SK-N-SH (cell line): ENCODE results near the gene GNAL. TPM values are rescaled to one million over a fixed set of nuclear protein-coding genes. Genes with fewer than 3 reads are reported as not detected.

Experiments used
- CTCF ChIA-PET: fragments of 300-600, 350-600 bp; formaldehyde crosslinking; extraction: SDS; loops from one replicate; lab custom pipeline; 2021; lab: Yijun Ruan, JAX
- POLR2A ChIA-PET: fragments of 350-600 bp; sonication (Branson Sonifier 250); formaldehyde crosslinking; extraction: SDS; loops from one replicate; lab custom pipeline; 2020; ENCODE audit warnings: antibody characterized with exemption, inconsistent platforms; lab: Yijun Ruan, JAX
- DNase-seq: peaks from one replicate; pipeline ENCODE4 v3.0.0; 2012
- H2AFZ ChIP-seq: fragments of 200-600 bp; sonication (generic); 2 replicates; pipeline ENCODE4 v1.8.1; 2016; ENCODE audit warnings: antibody characterized with exemption, mild to moderate bottlenecking, low read depth
- H3F3A ChIP-seq: fragments of 200-600 bp; sonication (generic); replicated peaks from 2 replicates; pipeline ENCODE3; 2016; ENCODE audit warnings: antibody characterized with exemption, mild to moderate bottlenecking; ENCODE audit not compliant: insufficient read depth
- H3K27ac ChIP-seq, 2 experiments: fragments of 200-500 bp in 1 of 2; fragments of 200-600 bp in 1 of 2; sonication (Bioruptor generic) in 1 of 2; sonication (generic), shearing (Covaris generic) in 1 of 2; 2 replicates each; pipeline versions ENCODE4 v1.5.1 to v1.6.1; 2014 to 2016; ENCODE audit warnings: low read depth in 2 of 2, inconsistent platforms in 1 of 2, low read length in 1 of 2, mild to moderate bottlenecking in 1 of 2, mixed read lengths in 1 of 2
- H3K27me3 ChIP-seq: fragments of 200-600 bp; sonication (generic), shearing (Covaris generic); 2 replicates; pipeline ENCODE4 v1.6.1; 2016; ENCODE audit warnings: mixed run types; ENCODE audit not compliant: insufficient read depth
- H3K36me3 ChIP-seq, 2 experiments: fragments of 200-500 bp in 1 of 2; fragments of 200-600 bp in 1 of 2; sonication (Bioruptor generic) in 1 of 2; sonication (generic) in 1 of 2; replicated peaks in 1 of 2; 2 replicates each; pipeline versions ENCODE3 to v1.5.1; 2014 to 2016; ENCODE audit warnings: low read length in 1 of 2, mild to moderate bottlenecking in 1 of 2; ENCODE audit not compliant: insufficient read depth in 2 of 2, control insufficient read depth in 1 of 2
- H3K4me1 ChIP-seq, 2 experiments: fragments of 200-500 bp in 1 of 2; fragments of 200-600 bp in 1 of 2; sonication (Bioruptor generic) in 1 of 2; sonication (generic), shearing (Covaris generic) in 1 of 2; 2 replicates each; pipeline versions ENCODE4 v1.5.1 to v1.6.1; 2014 to 2016; ENCODE audit warnings: low read depth in 1 of 2, low read length in 1 of 2, mixed run types in 1 of 2; ENCODE audit not compliant: insufficient read depth in 2 of 2, control insufficient read depth in 1 of 2
- H3K4me2 ChIP-seq: fragments of 200-600 bp; sonication (generic), shearing (Covaris generic); 2 replicates; pipeline ENCODE4 v1.6.1; 2017; ENCODE audit warnings: mixed run types
- H3K4me3 ChIP-seq, 2 experiments: fragments of 200-500 bp in 1 of 2; fragments of 200-600 bp in 1 of 2; sonication (Bioruptor generic) in 1 of 2; sonication (generic), shearing (Covaris generic) in 1 of 2; 2 replicates each; pipeline versions ENCODE4 v1.5.1 to v1.8.1; 2014 to 2016; ENCODE audit warnings: low read depth in 2 of 2, inconsistent platforms in 1 of 2, low read length in 1 of 2, mild to moderate bottlenecking in 1 of 2, mixed read lengths in 1 of 2, moderate library complexity in 1 of 2
- H3K79me2 ChIP-seq: fragments of 200-600 bp; sonication (generic); 2 replicates; pipeline ENCODE4 v1.8.1; 2017; ENCODE audit warnings: mild to moderate bottlenecking; ENCODE audit not compliant: insufficient read depth
- H3K9ac ChIP-seq: fragments of 200-600 bp; sonication (generic); 2 replicates; pipeline ENCODE4 v1.6.1; 2017; ENCODE audit warnings: mixed run types
- H3K9me2 ChIP-seq: fragments of 200-600 bp; sonication (generic); 2 replicates; pipeline ENCODE4 v1.6.1; 2017; ENCODE audit warnings: mixed run types
- H3K9me3 ChIP-seq: fragments of 200-600 bp; sonication (generic); 2 replicates; pipeline ENCODE4 v1.6.1; 2017; ENCODE audit warnings: mixed run types, mild to moderate bottlenecking, moderate library complexity
- H4K20me1 ChIP-seq: fragments of 200-600 bp; sonication (generic); 2 replicates; pipeline ENCODE4 v1.6.1; 2017; ENCODE audit warnings: mild to moderate bottlenecking, mixed run types; ENCODE audit not compliant: insufficient read depth
- EZH2phosphoT487 ChIP-seq: fragments of 200-600 bp; sonication (generic); IDR thresholded peaks from 2 replicates; pipeline ENCODE4 v1.6.1; 2017; ENCODE audit warnings: low read depth, mixed run types, mild to moderate bottlenecking, antibody characterized with exemption, moderate library complexity, borderline replicate concordance
- FOSL2 ChIP-seq: IDR thresholded peaks from 2 replicates; pipeline ENCODE4 v1.4.0; 2012; ENCODE audit warnings: low read depth, mild to moderate bottlenecking, moderate library complexity, borderline replicate concordance
- FOXJ3 ChIP-seq: sonication (generic); formaldehyde crosslinking; IDR thresholded peaks from 2 replicates; pipeline ENCODE4 v1.5.1; 2020; ENCODE audit warnings: mild to moderate bottlenecking, missing genetic modification reagents
- FOXM1 ChIP-seq: IDR thresholded peaks from 2 replicates; pipeline ENCODE4 v1.4.0; 2012; ENCODE audit warnings: low read depth, mild to moderate bottlenecking
- GABPA ChIP-seq: IDR thresholded peaks from 2 replicates; pipeline ENCODE4 v1.4.0; 2012; ENCODE audit warnings: low read depth, mild to moderate bottlenecking
- MEF2A ChIP-seq: IDR thresholded peaks from 2 replicates; pipeline ENCODE4 v1.4.0; 2012; ENCODE audit warnings: low read depth, borderline replicate concordance
- MXI1 ChIP-seq: IDR thresholded peaks from 2 replicates; pipeline ENCODE4 v1.6.1; 2012; ENCODE audit warnings: mild to moderate bottlenecking, low read depth, low read length, improper control_type of control experiment
- NRF1 ChIP-seq: IDR thresholded peaks from 2 replicates; pipeline ENCODE4 v1.6.1; 2012; ENCODE audit warnings: low read depth, mild to moderate bottlenecking, low read length
- PBX3 ChIP-seq: IDR thresholded peaks from 2 replicates; pipeline ENCODE4; 2012
- RAD21 ChIP-seq: IDR thresholded peaks from 2 replicates; pipeline ENCODE4 v1.6.1; 2012; ENCODE audit warnings: mild to moderate bottlenecking, low read length
- RCOR1 ChIP-seq: fragments of 150-350 bp; IDR thresholded peaks from 2 replicates; pipeline ENCODE4 v1.6.1; 2017; ENCODE audit warnings: antibody characterized with exemption, low read length
- RXRA ChIP-seq: IDR thresholded peaks from 2 replicates; pipeline ENCODE4 v1.4.0; 2012; ENCODE audit warnings: low read depth, mild to moderate bottlenecking, borderline replicate concordance
- SMC3 ChIP-seq: IDR thresholded peaks from 2 replicates; pipeline ENCODE4 v1.6.1; 2012; ENCODE audit warnings: low read depth, low read length, improper control_type of control experiment
- TCF12 ChIP-seq: IDR thresholded peaks from 2 replicates; pipeline ENCODE4 v1.4.0; 2012
- USF2 ChIP-seq: fragments of 150-350 bp; IDR thresholded peaks from 2 replicates; pipeline ENCODE4 v1.6.1; 2017; ENCODE audit warnings: antibody characterized with exemption, low read length, low read depth, borderline replicate concordance
- YY1 ChIP-seq: IDR thresholded peaks from 2 replicates; pipeline ENCODE4 v1.4.0; 2012; ENCODE audit warnings: low read depth, mild to moderate bottlenecking
- WGBS: methylation state at CpG from one replicate; pipeline ENCODE4 v1.1.6; 2017; ENCODE audit warnings: low lambda C conversion rate; 5-methylcytosine and 5-hydroxymethylcytosine counted together
- polyA plus RNA-seq, 3 experiments: library from polyadenylated mRNA; depleted of rRNA; stranded (reverse); fragments of >200 nt; gene quantifications; 2 replicates each; pipeline ENCODE4 v1.2.3, GENCODE V29; 2012
- TF ChIP-seq, protein P1 (sequence below): IDR thresholded peaks from 2 replicates; pipeline ENCODE4 v1.4.0; 2012; ENCODE audit warnings: low read depth, borderline replicate concordance
- TF ChIP-seq, protein P2 (sequence below): IDR thresholded peaks from 2 replicates; pipeline ENCODE4 v1.4.0; 2012; ENCODE audit warnings: low read depth

The GNAL gene
- polyA plus RNA-seq, 1 of the 3 experiments (the other 2 are of a cell fraction): 0.13 TPM

GRCh38 chr18:11923450-11923849 lies 234.4 kb downstream of the GNAL start:
- H3K9me2 ChIP-seq: no peaks in the 10 kb centered on the region
- H3K79me2 ChIP-seq: no peaks in the 10 kb centered on the region
- DNase-seq: no peak
- H3K36me3 ChIP-seq: no peaks in the 10 kb centered on the region
- peaks cover 35% of the 10 kb centered on the region for H3K27me3 ChIP-seq
- H2AFZ ChIP-seq: no peak overlapping the region
- no peaks in the 10 kb centered on the region for H3K4me1 ChIP-seq
- no peak overlapping the region for H3K9ac ChIP-seq
- H3K9me3 ChIP-seq: no peaks in the 10 kb centered on the region
- H3K27ac ChIP-seq: no peak overlapping the region
- no peak for TF ChIP-seq NRF1
- TF ChIP-seq GABPA: no peak
- no peak for TF ChIP-seq MEF2A
- no peak for TF ChIP-seq MXI1
- TF ChIP-seq RAD21: no peak
- TF ChIP-seq, all 33 proteins: peak for 0
- no peak overlapping the region for H3K4me2 ChIP-seq
- ChIA-PET CTCF (interaction anchor here (1.6 to 3.5 kb wide), 2 partner anchors 14 to 115 kb away, joined by 6 to 13 read pairs; no protein-coding TSS in a partner anchor), POLR2A (no interaction called here)
- no peaks in the 10 kb centered on the region for H3F3A ChIP-seq
- H4K20me1 ChIP-seq: no peaks in the 10 kb centered on the region
- no peak overlapping the region for H3K4me3 ChIP-seq
- WGBS: 79% methylated on average over 3 of the region's 3 CpGs

DNA sequence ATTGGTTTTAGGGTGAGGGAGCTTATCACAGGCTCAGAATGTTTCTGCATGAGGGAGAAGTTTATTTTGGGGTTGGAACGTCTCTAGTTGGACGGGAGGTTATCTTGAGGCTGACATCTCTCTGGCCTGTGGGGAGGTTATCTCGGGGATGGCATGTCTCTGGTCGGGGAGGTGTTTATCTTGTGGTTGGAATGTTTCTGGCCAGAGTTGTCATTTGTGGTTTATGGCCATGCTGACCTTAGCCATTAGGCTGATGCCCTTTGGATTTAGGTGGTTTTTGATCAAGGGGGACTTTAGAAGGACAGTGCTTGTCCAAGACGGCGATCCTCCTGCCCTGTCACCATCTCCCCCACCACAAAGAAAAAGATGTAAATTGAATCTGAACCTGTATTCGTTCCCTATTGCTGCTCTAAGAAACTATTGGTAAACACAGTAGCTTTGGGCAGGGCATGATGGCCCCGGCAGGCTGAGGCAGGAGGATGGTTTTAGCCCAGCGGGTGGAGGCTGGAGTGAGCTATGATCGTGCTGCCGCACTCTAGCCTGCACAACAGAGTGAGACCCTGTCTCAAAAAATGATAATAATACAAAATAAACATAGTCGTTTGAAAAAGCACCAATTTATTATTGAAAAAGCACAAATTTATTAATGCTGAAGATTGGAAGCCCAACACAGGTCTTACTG lies 236.9 kb downstream of the GNAL start:
- Histone ChIP-seq H3K9me3 (no peaks in the 10 kb centered on the region), H4K20me1 (no peaks in the 10 kb centered on the region), H3K36me3 (no peaks in the 10 kb centered on the region), H3K9me2 (no peaks in the 10 kb centered on the region), H2AFZ (no peak overlapping the region), H3K79me2 (no peaks in the 10 kb centered on the region), H3K4me2 (no peak overlapping the region), H3K27ac (no peak overlapping the region), H3K4me3 (no peak overlapping the region), H3K4me1 (no peaks in the 10 kb centered on the region), H3K27me3 (peaks cover 54% of the 10 kb centered on the region), H3K9ac (no peak overlapping the region), H3F3A (no peaks in the 10 kb centered on the region)
- ChIA-PET CTCF (interaction anchor here (0.7 to 3.5 kb wide), 4 partner anchors 11 to 113 kb away, joined by 3 to 13 read pairs (median 5); no protein-coding TSS in a partner anchor), POLR2A (no interaction called here)
- 12% methylated on average over 12 of the region's 12 CpGs for WGBS
- DNase-seq: no peak
- TF ChIP-seq MXI1 (no peak), USF2 (no peak), FOXM1 (no peak), TCF12 (no peak), FOXJ3 (CRISPR knock-in tag) (no peak), RCOR1 (no peak), YY1 (no peak), RXRA (no peak), FOSL2 (no peak), SMC3 (no peak), EZH2phosphoT487 (no peak), PBX3 (no peak), MEF2A (no peak)
- TF ChIP-seq, protein P1, sequence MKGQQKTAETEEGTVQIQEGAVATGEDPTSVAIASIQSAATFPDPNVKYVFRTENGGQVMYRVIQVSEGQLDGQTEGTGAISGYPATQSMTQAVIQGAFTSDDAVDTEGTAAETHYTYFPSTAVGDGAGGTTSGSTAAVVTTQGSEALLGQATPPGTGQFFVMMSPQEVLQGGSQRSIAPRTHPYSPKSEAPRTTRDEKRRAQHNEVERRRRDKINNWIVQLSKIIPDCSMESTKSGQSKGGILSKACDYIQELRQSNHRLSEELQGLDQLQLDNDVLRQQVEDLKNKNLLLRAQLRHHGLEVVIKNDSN: no peak
- TF ChIP-seq, protein P2, sequence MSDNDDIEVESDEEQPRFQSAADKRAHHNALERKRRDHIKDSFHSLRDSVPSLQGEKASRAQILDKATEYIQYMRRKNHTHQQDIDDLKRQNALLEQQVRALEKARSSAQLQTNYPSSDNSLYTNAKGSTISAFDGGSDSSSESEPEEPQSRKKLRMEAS: no peak
